K562 (cell line): Measurements from ENCODE around the gene RSRC1. TPM values are rescaled to one million over a fixed set of nuclear protein-coding genes. Genes with fewer than 3 reads are reported as not detected.

ENCODE experiments used
- ATAC-seq: fragments of 200-7000 bp; cut with Tn5 transposase; 3 replicates; pipeline ENCODE4 v1.9.1; 2020; ENCODE audit warnings: moderate library complexity
- BruUV-seq: library from RNA; stranded (reverse); fragments of 400-500 nt; replicated peaks from 2 replicates; lab custom pipeline; 2021; lab: Mats Ljungman, UMichigan
- CTCF ChIA-PET: fragments of 300-600 bp; formaldehyde crosslinking; extraction: SDS; loops from one replicate; lab custom pipeline; 2021; ENCODE audit warnings: low intra/inter-chr PET ratio; lab: Yijun Ruan, JAX
- POLR2A ChIA-PET: fragments of 300-600, 350-650 bp; sonication (Branson Sonifier 250); formaldehyde crosslinking; extraction: SDS; loops from one replicate; lab custom pipeline; 2021; ENCODE audit warnings: antibody characterized with exemption, inconsistent platforms; lab: Yijun Ruan, JAX
- DNase-seq, 4 experiments: peaks; one replicate each; pipeline versions ENCODE4 v3.0.0 to v3.0.0-alpha.2; 2011 to 2018; ENCODE audit warnings: low spot score in 3 of 4, mixed read lengths in 3 of 4; ENCODE audit errors: extremely low read depth in 1 of 4
- FAIRE-seq: peaks from 2 replicates; lab custom pipeline; 2011; peaks lifted over from hg19 to GRCh38; lab: Jason Lieb, UNC
- H2AFZ ChIP-seq: 2 replicates; pipeline ENCODE4 v1.6.0; 2011; ENCODE audit warnings: low read depth, low read length, control low read depth, inconsistent platforms
- H3K27ac ChIP-seq: fragments of 200-600 bp; 3 replicates; pipeline ENCODE4 v1.8.0; 2011; ENCODE audit warnings: low read depth, mild to moderate bottlenecking, control low read depth, inconsistent platforms, low read length, moderate library complexity, mixed read lengths; ENCODE audit errors: extremely low read depth
- H3K27me3 ChIP-seq, 2 experiments: fragments of 300-600 bp in 1 of 2; 2 replicates in 1 of 2; 3 replicates in 1 of 2; pipeline versions ENCODE4 v1.6.0 to v1.8.0; 2011; ENCODE audit warnings: inconsistent platforms in 2 of 2, low read length in 2 of 2, mild to moderate bottlenecking in 1 of 2, mixed read lengths in 1 of 2, moderate library complexity in 1 of 2; ENCODE audit not compliant: control insufficient read depth in 2 of 2, insufficient read depth in 2 of 2
- H3K36me3 ChIP-seq: fragments of 300-600 bp; 3 replicates; pipeline ENCODE4 v1.8.0; 2011; ENCODE audit warnings: mild to moderate bottlenecking, low read length, inconsistent platforms; ENCODE audit not compliant: control insufficient read depth, insufficient read depth
- H3K4me1 ChIP-seq, 2 experiments: fragments of 200-600 bp in 1 of 2; replicated peaks in 1 of 2; 2 replicates in 1 of 2; 3 replicates in 1 of 2; pipeline versions ENCODE4 v1.5.1 to v1.8.0; 2011; ENCODE audit warnings: inconsistent platforms in 2 of 2, low read length in 2 of 2, mild to moderate bottlenecking in 1 of 2, mixed read lengths in 1 of 2, moderate library complexity in 1 of 2; ENCODE audit not compliant: control insufficient read depth in 2 of 2, insufficient read depth in 2 of 2
- H3K4me2 ChIP-seq: 2 replicates; pipeline ENCODE4 v1.6.1; 2011; ENCODE audit warnings: low read length, control low read depth, inconsistent platforms, mixed read lengths; ENCODE audit not compliant: insufficient read depth
- H3K4me3 ChIP-seq: fragments of 200-600 bp; sonication (generic), shearing (Covaris generic); 2 replicates; pipeline ENCODE4 v1.5.1; 2016; ENCODE audit warnings: control low read depth, inconsistent platforms
- H3K79me2 ChIP-seq: fragments of 200-600 bp; 3 replicates; pipeline ENCODE4 v1.8.0; 2011; ENCODE audit warnings: low read length, inconsistent platforms; ENCODE audit not compliant: control insufficient read depth, insufficient read depth
- H3K9ac ChIP-seq, 2 experiments: 2 replicates each; pipeline versions ENCODE4 v1.6.0 to v1.6.1; 2011; ENCODE audit warnings: low read depth in 2 of 2, low read length in 2 of 2, control low read depth in 1 of 2, inconsistent platforms in 1 of 2, mild to moderate bottlenecking in 1 of 2, mixed read lengths in 1 of 2; ENCODE audit not compliant: insufficient read depth in 1 of 2
- H3K9me1 ChIP-seq: one replicate; pipeline ENCODE4 v1.6.0; 2011; ENCODE audit warnings: inconsistent platforms, mild to moderate bottlenecking, low read length, moderate library complexity; ENCODE audit not compliant: control insufficient read depth, insufficient read depth
- H3K9me3 ChIP-seq: replicated peaks from 2 replicates; pipeline ENCODE4 v1.5.1; 2011; ENCODE audit warnings: low read depth, low read length, inconsistent platforms; ENCODE audit not compliant: control insufficient read depth, insufficient read depth
- H4K20me1 ChIP-seq: replicated peaks from 2 replicates; pipeline ENCODE4 v1.6.1; 2011; ENCODE audit warnings: low read length, inconsistent platforms, mixed read lengths; ENCODE audit not compliant: control insufficient read depth, insufficient read depth
- CBFA2T3 ChIP-seq: fragments of 450-650 bp; IDR thresholded peaks from 2 replicates; pipeline ENCODE4 v1.6.1; 2017
- FOXA3 ChIP-seq, 2 experiments: fragments of 450-650 bp in 1 of 2; sonication (generic) in 1 of 2; formaldehyde crosslinking; IDR thresholded peaks in 1 of 2; conservative IDR thresholded peaks in 1 of 2; 2 replicates each; pipeline versions ENCODE4 v1.4.0 to v1.8.0; 2020 to 2022; ENCODE audit warnings: mild to moderate bottlenecking in 2 of 2, missing genetic modification reagents in 1 of 2
- HDGF ChIP-seq: fragments of 450-650 bp; IDR thresholded peaks from 2 replicates; pipeline ENCODE4 v1.6.1; 2016
- KDM4B ChIP-seq, 2 experiments: fragments of 450-650 bp in 1 of 2; sonication (generic) in 1 of 2; IDR thresholded peaks; 2 replicates each; pipeline ENCODE4 v1.6.1; 2016 to 2017; ENCODE audit warnings: borderline replicate concordance in 2 of 2, antibody characterized with exemption in 1 of 2, low read depth in 1 of 2, mild to moderate bottlenecking in 1 of 2
- NFXL1 ChIP-seq: fragments of 450-650 bp; formaldehyde crosslinking; IDR thresholded peaks from 2 replicates; pipeline ENCODE4 v1.4.0; 2021; ENCODE audit warnings: mild to moderate bottlenecking
- NR2C1 ChIP-seq, 2 experiments: fragments of 450-650 bp; IDR thresholded peaks; 2 replicates each; pipeline ENCODE4 v1.6.1; 2017; ENCODE audit warnings: mild to moderate bottlenecking in 2 of 2, antibody characterized with exemption in 1 of 2, inconsistent platforms in 1 of 2, missing compliant biosample characterization in 1 of 2, missing genetic modification characterization in 1 of 2
- PHF8 ChIP-seq: fragments of 200-600 bp; sonication (generic); IDR thresholded peaks from 2 replicates; pipeline ENCODE4 v1.6.1; 2012; ENCODE audit warnings: mixed run types, mild to moderate bottlenecking, inconsistent platforms, low read length, moderate library complexity, borderline replicate concordance
- SOX6 ChIP-seq: fragments of 450-650 bp; IDR thresholded peaks from 2 replicates; pipeline ENCODE4 v1.6.1; 2014; ENCODE audit warnings: mild to moderate bottlenecking
- TAL1 ChIP-seq: fragments of 450-650 bp; IDR thresholded peaks from 2 replicates; pipeline ENCODE4 v1.6.1; 2016; ENCODE audit warnings: mild to moderate bottlenecking
- TEAD4 ChIP-seq, 2 experiments: sonication (generic) in 1 of 2; formaldehyde crosslinking in 1 of 2; IDR thresholded peaks; 2 replicates each; pipeline versions ENCODE4 v1.6.1 to v1.8.0; 2012 to 2022; ENCODE audit warnings: borderline replicate concordance in 1 of 2, inconsistent platforms in 1 of 2, low read length in 1 of 2, mild to moderate bottlenecking in 1 of 2, missing genetic modification reagents in 1 of 2
- ZC3H8 ChIP-seq: fragments of 450-650 bp; IDR thresholded peaks from 2 replicates; pipeline ENCODE4 v1.6.1; 2017
- ZNF134 ChIP-seq: fragments of 250-450 bp; sonication (Bioruptor Pico); conservative IDR thresholded peaks from 2 replicates; pipeline ENCODE4 v1.4.0; 2020
- WGBS: fragments of 100-300 bp; shearing (Covaris generic); methylation state at CpG from one replicate; pipeline ENCODE4 v1.1.6; 2016; ENCODE audit warnings: low coverage, mixed read lengths; ENCODE audit not compliant: insufficient coverage; ENCODE audit errors: missing lambda C conversion rate; 5-methylcytosine and 5-hydroxymethylcytosine counted together
- in situ Hi-C: fragments of 300-500 bp; cut with MboI; formaldehyde crosslinking; loops from 4 replicates; pipeline ENCODE4 v1.15.0; 2018; ENCODE audit warnings: inconsistent platforms, mixed read lengths
- intact Hi-C: fragments of 100-400 bp; cut with micrococcal nuclease; formaldehyde crosslinking; loops from 2 replicates; pipeline ENCODE4 v1.14.2; 2022
- polyA plus RNA-seq, 8 experiments: library from polyadenylated mRNA; depleted of rRNA in 4 of 8; stranded (reverse) in 5 of 8; unstranded in 3 of 8; fragments of >200 nt; fragmentation: Nextera tagmentation in 2 of 8; fragmentation: Illumina TruSeq in 1 of 8; extraction: Ambion mirVana in 2 of 8; extraction: Trizol in 1 of 8; gene quantifications; 2 replicates each; pipeline versions ENCODE4 v1.2.1 to v1.2.3, GENCODE V29; 2011 to 2014; ENCODE audit warnings: inconsistent platforms in 1 of 8, missing spikeins in 1 of 8
- total RNA-seq, 7 experiments: library from RNA; depleted of rRNA in 6 of 7; stranded (reverse); fragments of >200 nt in 6 of 7; fragmentation: Illumina TruSeq in 2 of 7; extraction: Trizol in 2 of 7; gene quantifications; 2 replicates each; pipeline versions ENCODE4 v1.2.1 to v1.2.3, GENCODE V29; 2011 to 2021; ENCODE audit warnings: low replicate concordance in 1 of 7

RSRC1 gene
- total and polyA plus RNA-seq, 9 of the 15 experiments (the other 6 are each of a cell fraction or from before 2014, with no cell fraction given): 19.3 to 128 (median 75.5) TPM

DNA sequence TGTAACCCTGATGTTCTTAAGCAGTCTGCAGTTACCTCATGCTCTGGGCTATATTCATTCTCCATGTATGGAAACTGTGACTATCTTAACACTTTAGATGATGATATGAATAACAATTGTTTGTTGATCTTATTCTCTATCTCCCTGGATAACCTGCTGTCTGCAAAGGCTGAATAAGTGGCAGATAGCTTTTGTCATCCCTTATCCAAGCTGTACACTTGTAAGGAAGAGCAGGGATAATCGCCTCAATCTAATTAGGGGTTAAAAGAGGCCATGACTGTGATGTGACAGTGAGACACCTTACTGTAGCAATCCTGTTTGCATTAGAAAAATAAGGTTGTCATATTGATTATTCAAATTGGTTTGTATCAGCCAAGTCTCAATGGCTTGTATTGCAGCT is 123.9 kb downstream of the RSRC1 start:
- BruUV-seq: no TSS peak
- no peaks in the 10 kb centered on the region for H3K9me1 ChIP-seq
- ChIA-PET POLR2A (no interaction called here), CTCF (no interaction called here)
- H3K79me2 ChIP-seq: no peaks in the 10 kb centered on the region
- in situ Hi-C loops (no loop called here), intact Hi-C loops (no loop called here)
- no peak overlapping the region for H3K27ac ChIP-seq
- no peaks in the 10 kb centered on the region for H4K20me1 ChIP-seq
- H3K4me1 ChIP-seq: no peaks in the 10 kb centered on the region
- no peaks in the 10 kb centered on the region for H3K27me3 ChIP-seq
- ATAC-seq (no peak), DNase-seq (no peak), FAIRE-seq (no peak)
- no peak overlapping the region for H3K9ac ChIP-seq
- peaks cover 3% of the 10 kb centered on the region; the same call in 2 of the 3 replicates for H3K36me3 ChIP-seq
- WGBS: 12% methylated on average over 1 of the region's 1 CpG
- no peak overlapping the region for H3K4me3 ChIP-seq
- no peak overlapping the region for H3K4me2 ChIP-seq
- no peaks in the 10 kb centered on the region for H3K9me3 ChIP-seq
- no peak overlapping the region for H2AFZ ChIP-seq
- peak; percentile 22; the same call in 1 of the 2 replicates for TF ChIP-seq TAL1
- no peak for TF ChIP-seq NR2C1 (IDR thresholded peaks at IDR 0.05)
- TF ChIP-seq NR2C1 (tag; IDR thresholded peaks at IDR 0.05): no peak
- TF ChIP-seq PHF8: no peak
- no peak for TF ChIP-seq NFXL1 (CRISPR knock-in tag)
- no peak for TF ChIP-seq ZNF134
- no peak for TF ChIP-seq ZC3H8
- peak; percentile 18; the same call in 1 of the 2 replicates for TF ChIP-seq TEAD4 (IDR thresholded peaks at IDR 0.05; ENCODE audit: low read length)
- TF ChIP-seq TEAD4 (CRISPR knock-in tag; IDR thresholded peaks at IDR 0.05; ENCODE audit: borderline replicate concordance): no peak
- TF ChIP-seq SOX6: peak; percentile 45
- TF ChIP-seq FOXA3 (CRISPR knock-in tag; conservative IDR thresholded peaks at IDR 0.05 in 1 of 2, IDR thresholded peaks at IDR 0.05 in 1 of 2): 0 out of 4 replicates have a peak, but pooled peaks of 1 of the 2 experiments have one; percentile 12
- peak; percentile 52 for TF ChIP-seq CBFA2T3
- TF ChIP-seq HDGF: no peak
- TF ChIP-seq KDM4B (IDR thresholded peaks at IDR 0.05; ENCODE audit: borderline replicate concordance in 2 of 2, low read depth in 1 of 2): no peak
